ENCODE measurements around the gene P2RY8. TPM values are rescaled to one million over a fixed set of nuclear protein-coding genes. Genes with fewer than 3 reads are reported as not detected.
A peak's percentile ranks its signal among the peaks of the same experiment; 100 is the strongest.

P2RY8 gene
- total and polyA plus RNA-seq, 2 donors (not counting 1 experiment from before 2014, with no cell fraction given): 72.3 to 142 TPM

DNA sequence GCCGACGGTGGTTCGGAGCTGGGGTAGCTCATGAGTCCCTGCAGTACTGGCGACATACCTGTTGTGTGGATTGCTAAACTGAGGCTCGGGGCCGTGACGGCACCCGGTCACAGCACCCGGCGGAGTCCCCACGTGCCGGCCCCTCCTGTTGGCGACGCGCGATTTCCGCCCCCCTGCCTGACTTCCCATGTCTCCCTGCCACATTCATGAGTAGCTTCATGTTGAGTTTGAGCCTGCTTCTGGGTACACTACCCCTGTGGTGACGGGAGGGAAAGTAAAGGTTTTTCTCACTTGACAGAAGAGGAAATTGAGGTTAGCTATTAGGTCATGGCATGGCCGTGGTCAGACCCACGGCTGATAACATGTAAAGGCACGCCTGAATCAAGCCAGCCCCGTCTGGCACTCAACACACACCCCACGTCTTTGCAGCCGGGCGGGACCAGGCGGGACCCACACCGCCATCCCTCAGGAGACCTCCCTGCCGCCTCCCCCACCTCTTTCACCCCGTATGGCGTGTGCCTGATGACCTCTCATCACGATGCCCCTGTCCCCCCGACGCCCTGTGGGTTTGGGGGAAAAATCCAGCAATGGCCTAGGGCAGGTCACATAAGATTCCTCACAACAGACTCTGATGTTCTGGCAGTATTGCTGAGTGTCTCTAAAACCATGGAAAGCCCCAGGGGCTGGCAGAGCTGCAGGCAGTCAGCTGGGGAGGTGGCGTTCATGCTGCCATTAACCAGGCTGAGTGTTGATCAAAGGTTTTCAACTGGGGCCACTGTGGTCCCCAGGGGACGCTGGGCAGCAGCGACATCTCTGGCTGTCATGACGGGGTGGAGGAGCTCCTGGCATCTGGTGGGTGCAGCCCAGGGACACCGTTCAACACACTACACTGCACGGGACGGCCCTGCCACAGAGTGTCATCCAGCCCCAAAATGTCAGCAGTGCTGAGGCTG, 29.2 kb downstream of the P2RY8 start:
- Mint-ChIP-seq H3K27me3 (no peaks in the 10 kb centered on the region), H3K9me3 (ENCODE audit: insufficient read depth) (peaks cover 2% of the 10 kb centered on the region), H3K4me3 (no peak overlapping the region), H3K4me1 (peaks cover 37% of the 10 kb centered on the region), H3K27ac (no peak overlapping the region)
- Histone ChIP-seq H3K27ac (ENCODE audit: low read length in 2 of 2) (peak overlapping the region; percentile 61 to 65), H2AFZ (ENCODE audit: insufficient read depth, low read depth, low read length, poor library complexity, severe bottlenecking) (no peak overlapping the region), H3K36me3 (replicated peaks in 1 of 2; ENCODE audit: control extremely low read depth in 1 of 2, control insufficient read depth in 1 of 2, extremely low read depth in 1 of 2, insufficient read depth in 2 of 2, low read length in 1 of 2) (peaks cover 6 to 34% of the 10 kb centered on the region in 2 experiments), H3K4me1 (ENCODE audit: control insufficient read depth in 2 of 2, insufficient read depth in 2 of 2, low read length in 2 of 2) (peaks cover 64 to 66% of the 10 kb centered on the region in 2 donors), H4K20me1 (ENCODE audit: control insufficient read depth, insufficient read depth, low read length, poor library complexity, severe bottlenecking) (peaks cover 26% of the 10 kb centered on the region), H3K9ac (ENCODE audit: low read length) (peak overlapping the region; percentile 22), H3K79me2 (ENCODE audit: control insufficient read depth, insufficient read depth, low read length) (peaks cover 71% of the 10 kb centered on the region), H3K27me3 (replicated peaks in 1 of 4; ENCODE audit: control extremely low read depth in 1 of 4, control insufficient read depth in 3 of 4, insufficient read depth in 4 of 4, low read length in 3 of 4) (no peaks in the 10 kb centered on the region), H3K9me3 (ENCODE audit: control extremely low read depth in 1 of 3, control insufficient read depth in 2 of 3, insufficient read depth in 1 of 3, low read length in 2 of 3) (peaks cover 0 to 16% (median 0%) of the 10 kb centered on the region in 3 donors), H3K4me2 (replicated peaks; ENCODE audit: low read depth, low read length, poor library complexity, severe bottlenecking) (peak overlapping the region; percentile 62), H3K4me3 (ENCODE audit: control extremely low read depth in 1 of 5, extremely low read depth in 1 of 5, insufficient read depth in 1 of 5, low read depth in 2 of 5, low read length in 4 of 5) (no peak overlapping the region)
- intact Hi-C loops (cut with micrococcal nuclease): loop anchor here (1.0 kb wide), 1 partner anchor 14 kb away; no protein-coding TSS in a partner anchor
- ChIA-PET CTCF (no interaction called here), POLR2A (no interaction called here)
- peak; percentile 80 for ATAC-seq (ENCODE audit: low read depth)
- no peak for TF ChIP-seq EZH2 (IDR thresholded peaks at IDR 0.05; ENCODE audit: borderline replicate concordance, insufficient read depth, low read depth, low read length, poor library complexity, severe bottlenecking)
- peak; percentile 87 for DNase-seq
- WGBS (ENCODE audit: insufficient coverage): 71% methylated on average over 29 of the region's 40 CpGs

GRCh38 chrX:1506916-1507315, 30.1 kb downstream of the P2RY8 start:
- Mint-ChIP-seq H3K4me1 (peaks cover 46% of the 10 kb centered on the region), H3K27ac (no peak overlapping the region), H3K4me3 (peak overlapping the region; percentile 60), H3K27me3 (no peaks in the 10 kb centered on the region), H3K9me3 (ENCODE audit: insufficient read depth) (peaks cover 2% of the 10 kb centered on the region)
- TF ChIP-seq EZH2 (IDR thresholded peaks at IDR 0.05; ENCODE audit: borderline replicate concordance, insufficient read depth, low read depth, low read length, poor library complexity, severe bottlenecking): no peak
- TF ChIP-seq, protein P1, sequence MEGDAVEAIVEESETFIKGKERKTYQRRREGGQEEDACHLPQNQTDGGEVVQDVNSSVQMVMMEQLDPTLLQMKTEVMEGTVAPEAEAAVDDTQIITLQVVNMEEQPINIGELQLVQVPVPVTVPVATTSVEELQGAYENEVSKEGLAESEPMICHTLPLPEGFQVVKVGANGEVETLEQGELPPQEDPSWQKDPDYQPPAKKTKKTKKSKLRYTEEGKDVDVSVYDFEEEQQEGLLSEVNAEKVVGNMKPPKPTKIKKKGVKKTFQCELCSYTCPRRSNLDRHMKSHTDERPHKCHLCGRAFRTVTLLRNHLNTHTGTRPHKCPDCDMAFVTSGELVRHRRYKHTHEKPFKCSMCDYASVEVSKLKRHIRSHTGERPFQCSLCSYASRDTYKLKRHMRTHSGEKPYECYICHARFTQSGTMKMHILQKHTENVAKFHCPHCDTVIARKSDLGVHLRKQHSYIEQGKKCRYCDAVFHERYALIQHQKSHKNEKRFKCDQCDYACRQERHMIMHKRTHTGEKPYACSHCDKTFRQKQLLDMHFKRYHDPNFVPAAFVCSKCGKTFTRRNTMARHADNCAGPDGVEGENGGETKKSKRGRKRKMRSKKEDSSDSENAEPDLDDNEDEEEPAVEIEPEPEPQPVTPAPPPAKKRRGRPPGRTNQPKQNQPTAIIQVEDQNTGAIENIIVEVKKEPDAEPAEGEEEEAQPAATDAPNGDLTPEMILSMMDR (IDR thresholded peaks at IDR 0.05): no peak
- Histone ChIP-seq H3K27ac (ENCODE audit: low read length in 2 of 2) (peak overlapping the region in 1 of 2 donors; percentile 65), H3K9me3 (ENCODE audit: control extremely low read depth in 1 of 3, control insufficient read depth in 2 of 3, insufficient read depth in 1 of 3, low read length in 2 of 3) (peaks cover 0 to 15% (median 0%) of the 10 kb centered on the region in 3 donors), H3K4me2 (replicated peaks; ENCODE audit: low read depth, low read length, poor library complexity, severe bottlenecking) (peak overlapping the region; percentile 62), H2AFZ (ENCODE audit: insufficient read depth, low read depth, low read length, poor library complexity, severe bottlenecking) (no peak overlapping the region), H3K9ac (ENCODE audit: low read length) (no peak overlapping the region), H3K36me3 (replicated peaks in 1 of 2; ENCODE audit: control extremely low read depth in 1 of 2, control insufficient read depth in 1 of 2, extremely low read depth in 1 of 2, insufficient read depth in 2 of 2, low read length in 1 of 2) (peaks cover 6 to 35% of the 10 kb centered on the region in 2 experiments), H3K4me1 (ENCODE audit: control insufficient read depth in 2 of 2, insufficient read depth in 2 of 2, low read length in 2 of 2) (peaks cover 73 to 75% of the 10 kb centered on the region in 2 donors), H3K79me2 (ENCODE audit: control insufficient read depth, insufficient read depth, low read length) (peaks cover 68% of the 10 kb centered on the region), H3K4me3 (ENCODE audit: control extremely low read depth in 1 of 5, extremely low read depth in 1 of 5, insufficient read depth in 1 of 5, low read depth in 2 of 5, low read length in 4 of 5) (no peak overlapping the region), H4K20me1 (ENCODE audit: control insufficient read depth, insufficient read depth, low read length, poor library complexity, severe bottlenecking) (peaks cover 24% of the 10 kb centered on the region), H3K27me3 (replicated peaks in 1 of 4; ENCODE audit: control extremely low read depth in 1 of 4, control insufficient read depth in 3 of 4, insufficient read depth in 4 of 4, low read length in 3 of 4) (no peaks in the 10 kb centered on the region)
- ATAC-seq (ENCODE audit: low read depth): no peak
- ChIA-PET CTCF (no interaction called here), POLR2A (no interaction called here)
- 89% methylated on average over 12 of the region's 15 CpGs for WGBS (ENCODE audit: insufficient coverage)
- no peak for DNase-seq
- intact Hi-C loops (cut with micrococcal nuclease): loop anchor here (1.0 kb wide), 1 partner anchor 14 kb away; no protein-coding TSS in a partner anchor

Data from B cell (primary cell).